Measurements from ENCODE around the gene CUL3.

The CUL3 gene

GRCh38 chr2:224426656-224427055 lies 158.5 kb downstream of the CUL3 start:
- DNase-seq (ENCODE audit: low read depth in 2 of 2): no peak

GRCh38 chr2:224421065-224421464 lies 164.1 kb downstream of the CUL3 start:
- no peak for DNase-seq (ENCODE audit: low read depth in 2 of 2)

All from stimulated activated CD4-positive, alpha-beta T cell treated with anti-CD3 and anti-CD28 coated beads, Interleukin-1b, Interleukin-23, amount 100 ng/mL, for 1 hour (primary cell).